LHCN-M2 (cell line): ENCODE results near the gene HLA-DRA. TPM values are rescaled to one million over a fixed set of nuclear protein-coding genes. Genes with fewer than 3 reads are reported as not detected.

ENCODE experiments used
- DNase-seq: peaks from one replicate; pipeline ENCODE4 v3.0.0-alpha.2; 2012; ENCODE audit warnings: low read depth
- polyA plus RNA-seq: library from polyadenylated mRNA; unstranded; fragments of >200 nt; gene quantifications from one replicate; pipeline ENCODE4 v1.2.1, GENCODE V29; 2012; ENCODE audit warnings: missing spikeins
- total RNA-seq: library from RNA; depleted of rRNA; stranded (reverse); fragments of >200 nt; gene quantifications from 2 replicates; pipeline ENCODE4 v1.2.3, GENCODE V29; 2014; rRNA removed

Gene HLA-DRA
- total RNA-seq, result 0.38 and 1.0 TPM in 2 replicates
- polyA plus RNA-seq, result not detected

DNA sequence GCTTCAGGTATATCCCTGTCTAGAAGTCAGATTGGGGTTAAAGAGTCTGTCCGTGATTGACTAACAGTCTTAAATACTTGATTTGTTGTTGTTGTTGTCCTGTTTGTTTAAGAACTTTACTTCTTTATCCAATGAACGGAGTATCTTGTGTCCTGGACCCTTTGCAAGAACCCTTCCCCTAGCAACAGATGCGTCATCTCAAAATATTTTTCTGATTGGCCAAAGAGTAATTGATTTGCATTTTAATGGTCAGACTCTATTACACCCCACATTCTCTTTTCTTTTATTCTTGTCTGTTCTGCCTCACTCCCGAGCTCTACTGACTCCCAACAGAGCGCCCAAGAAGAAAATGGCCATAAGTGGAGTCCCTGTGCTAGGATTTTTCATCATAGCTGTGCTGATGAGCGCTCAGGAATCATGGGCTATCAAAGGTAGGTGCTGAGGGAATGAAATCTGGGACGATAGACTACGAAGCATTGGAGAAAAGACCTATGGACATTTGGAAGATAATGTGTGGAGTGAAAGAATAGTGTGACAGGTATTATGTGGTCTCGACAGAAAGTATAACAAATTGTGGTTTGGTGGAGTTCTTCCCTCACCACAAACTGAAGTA, at the start of gene HLA-DRA:
Gene HLA-DRA (plus strand): TSS at position 286 of the 613 bp plus-strand sequence. CDS start 64 bp downstream, at position 350.
- peak; percentile 51 for DNase-seq

DNA sequence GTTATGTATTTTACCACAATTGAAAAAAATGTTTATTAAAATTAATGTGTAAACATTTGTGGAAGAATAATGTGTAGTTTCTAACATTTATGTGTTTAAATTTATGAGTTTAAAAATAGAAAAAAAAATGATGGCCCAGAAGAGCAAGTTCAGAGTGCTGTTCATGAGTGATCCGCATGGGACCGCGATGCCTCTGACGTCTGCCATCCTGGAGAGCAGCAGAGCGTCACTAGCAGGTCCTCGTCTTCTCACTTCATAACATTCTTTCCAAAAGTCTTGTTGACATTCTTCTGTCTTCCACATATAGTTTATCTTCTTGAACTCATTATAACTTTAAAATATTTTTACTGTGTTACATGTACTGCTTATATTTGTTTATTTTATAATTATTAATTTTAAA, 48.2 kb upstream of the HLA-DRA start:
- DNase-seq, result no peak

- DNase-seq, result no peak
Measured at GRCh38 chr6:32393665-32394420, 45.8 kb upstream of the HLA-DRA start.

- DNase-seq, result no peak
Measured at GRCh38 chr6:32396028-32396427, 43.7 kb upstream of the HLA-DRA start.

DNA sequence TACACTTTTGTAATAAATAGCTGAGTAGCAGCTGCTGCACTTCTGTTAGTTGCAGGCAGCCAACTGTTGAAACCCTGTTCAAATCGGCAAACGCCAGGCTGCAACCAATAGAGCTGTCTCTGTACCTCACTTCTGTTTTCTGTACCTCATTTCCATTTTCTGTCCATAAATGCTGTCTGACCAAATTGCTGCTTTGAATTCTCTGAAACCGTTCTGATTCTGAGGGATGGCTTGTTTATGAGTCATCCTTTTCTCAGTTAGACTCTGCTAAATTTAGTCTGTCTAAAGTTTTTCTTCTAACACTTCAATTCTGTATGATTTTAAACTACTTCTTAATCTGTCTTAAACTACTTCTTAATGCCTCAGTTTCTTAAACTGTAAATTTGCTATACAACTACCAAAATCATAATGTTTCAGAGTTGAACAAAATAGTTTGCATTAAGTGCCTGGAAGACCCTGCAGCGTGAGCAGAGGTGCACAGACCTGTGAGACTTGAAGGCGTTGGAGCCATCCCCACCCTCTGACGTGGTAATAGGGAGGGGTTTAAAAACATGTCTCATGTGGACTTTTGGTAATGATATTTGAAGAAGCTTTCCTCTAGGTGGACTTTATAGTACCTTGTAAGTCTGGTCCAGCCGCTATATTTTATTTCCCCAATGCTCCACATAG, 42.3 kb upstream of the HLA-DRA start:
- no peak for DNase-seq

GRCh38 chr6:32401284-32401963, 38.3 kb upstream of the HLA-DRA start:
- DNase-seq, result no peak

DNA sequence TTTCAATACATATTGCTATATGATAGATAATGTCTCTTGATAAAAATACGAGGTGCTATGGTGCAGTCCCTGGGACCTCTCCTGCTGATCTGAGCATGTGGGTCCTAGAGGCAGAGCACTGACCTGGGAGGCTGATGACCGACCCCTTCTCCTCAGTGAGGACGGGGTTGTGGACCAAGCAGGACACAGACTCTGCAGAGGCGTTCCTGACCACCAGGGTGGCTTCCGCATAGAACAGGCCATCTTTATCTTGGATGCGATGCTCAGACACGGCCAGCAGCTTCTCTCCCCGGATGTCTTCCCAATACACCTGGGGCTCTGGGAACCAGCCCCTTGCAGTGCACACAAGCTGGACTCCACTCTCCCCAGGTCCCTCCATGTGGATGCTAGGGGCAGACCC, 36.9 kb upstream of the HLA-DRA start:
- no peak for DNase-seq

GRCh38 chr6:32405656-32406055, 34.0 kb upstream of the HLA-DRA start:
- DNase-seq, result no peak

- DNase-seq, result no peak
Measured at GRCh38 chr6:32406197-32406596, 33.5 kb upstream of the HLA-DRA start.

GRCh38 chr6:32406857-32407256, 32.8 kb upstream of the HLA-DRA start, which contains the start of gene BTNL2:
Gene BTNL2 (minus strand): TSS chr6:32407181. CDS start chr6:32407123, 58 bp downstream.
- DNase-seq, result no peak

- DNase-seq, result no peak
Measured at GRCh38 chr6:32410906-32411305, 28.8 kb upstream of the HLA-DRA start.

DNA sequence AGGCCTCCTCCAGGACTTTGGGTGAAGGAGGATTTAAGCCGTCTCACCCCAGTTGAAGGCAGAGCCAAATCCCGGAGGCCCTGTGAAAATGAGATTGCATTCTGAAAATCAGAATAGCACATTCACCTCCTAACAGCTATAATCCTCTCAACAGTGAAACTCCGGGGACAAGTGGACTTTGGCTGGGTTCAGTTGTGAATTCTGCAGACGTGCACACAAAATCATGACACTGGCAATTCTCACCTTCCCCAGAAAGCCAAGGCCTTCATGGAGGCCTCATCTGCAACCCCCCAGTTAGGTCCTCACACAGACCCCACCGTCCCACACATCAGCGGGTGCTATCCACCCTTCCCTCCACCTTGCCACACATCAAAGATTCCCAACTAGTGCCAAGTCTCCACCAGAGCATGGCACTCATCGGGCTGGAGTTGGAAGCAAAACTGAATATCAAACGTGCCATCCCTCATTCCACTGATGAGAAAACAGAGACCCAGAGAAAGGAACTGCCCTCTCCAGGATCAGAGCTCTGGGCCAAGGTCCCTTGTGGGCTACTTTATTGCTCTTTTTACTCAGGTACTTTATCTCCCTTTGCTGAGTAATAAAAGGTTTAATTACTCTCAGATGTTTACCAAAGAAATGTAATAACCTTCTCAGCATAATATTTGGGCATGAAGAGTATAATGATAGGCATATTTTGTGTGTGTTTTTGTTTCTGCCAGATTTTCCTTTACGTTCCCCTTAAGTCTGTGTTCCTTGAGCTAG, 27.9 kb upstream of the HLA-DRA start:
- DNase-seq, result no peak

GRCh38 chr6:32413427-32414047, 26.1 kb upstream of the HLA-DRA start:
- peak; percentile 48 for DNase-seq

DNA sequence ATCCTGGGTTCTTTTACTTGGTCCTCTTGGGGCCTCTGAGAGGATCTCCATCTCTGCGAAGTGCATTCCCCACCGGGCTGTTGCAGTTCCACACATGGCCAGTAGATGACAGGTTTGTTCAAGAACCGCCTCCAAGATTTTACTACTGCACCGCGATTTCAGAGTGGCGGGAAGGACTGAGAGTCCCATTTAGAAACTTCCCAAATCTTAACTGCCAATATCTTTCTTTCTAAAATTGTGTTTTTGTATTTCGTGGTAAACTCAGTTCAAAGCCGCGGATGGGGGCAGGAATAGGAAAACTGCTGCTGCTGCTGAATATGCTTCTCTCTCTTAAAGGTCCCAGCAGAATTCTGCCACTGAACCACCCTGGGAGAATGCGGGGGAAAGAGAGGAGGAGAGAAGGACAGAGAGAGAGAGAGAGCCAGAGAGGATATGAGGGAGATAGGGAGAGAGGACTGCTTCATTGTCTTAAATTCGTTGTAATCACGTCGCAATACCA, 24.1 kb upstream of the HLA-DRA start:
- DNase-seq, result peak; percentile 42

DNA sequence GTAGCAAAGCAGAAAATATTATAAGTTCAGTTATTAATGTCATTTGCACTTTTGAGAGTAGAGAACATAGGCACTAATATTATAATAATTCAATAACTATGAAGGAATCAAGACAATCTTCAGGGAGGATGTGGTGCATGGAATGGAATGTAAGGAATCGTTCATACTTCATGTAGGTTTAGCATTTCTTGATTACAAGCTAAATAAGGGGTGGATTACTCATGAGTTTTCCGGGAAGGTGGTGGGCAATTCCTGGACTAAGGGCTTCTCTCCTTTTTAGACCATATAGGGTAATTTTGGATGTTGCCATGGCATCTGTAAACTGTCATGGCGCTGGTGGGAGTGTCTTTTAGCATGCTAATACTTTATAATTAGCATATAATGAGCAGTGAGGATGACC, 23.7 kb upstream of the HLA-DRA start:
- DNase-seq, result no peak

GRCh38 chr6:32424589-32425300, 14.9 kb upstream of the HLA-DRA start:
- DNase-seq, result no peak

DNA sequence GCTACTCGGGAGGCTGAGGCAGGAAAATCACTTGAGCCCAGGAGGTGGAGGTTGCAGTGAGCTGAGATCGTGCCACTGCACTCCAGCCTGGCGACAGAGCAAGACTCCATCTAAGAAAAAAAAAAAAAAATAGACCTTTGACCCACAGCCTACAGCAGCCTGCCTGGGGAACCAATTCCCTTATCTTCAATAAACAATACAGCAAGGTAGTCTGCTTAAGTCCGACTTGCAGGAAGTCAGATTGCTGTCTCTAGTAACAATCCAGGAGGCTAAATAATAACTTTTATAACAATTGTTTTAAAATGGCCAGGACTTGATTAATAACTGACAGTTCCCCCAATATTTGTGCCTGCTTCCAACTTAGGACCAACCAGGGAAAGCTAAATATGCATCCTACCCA, 13.3 kb upstream of the HLA-DRA start:
- no peak for DNase-seq

DNA sequence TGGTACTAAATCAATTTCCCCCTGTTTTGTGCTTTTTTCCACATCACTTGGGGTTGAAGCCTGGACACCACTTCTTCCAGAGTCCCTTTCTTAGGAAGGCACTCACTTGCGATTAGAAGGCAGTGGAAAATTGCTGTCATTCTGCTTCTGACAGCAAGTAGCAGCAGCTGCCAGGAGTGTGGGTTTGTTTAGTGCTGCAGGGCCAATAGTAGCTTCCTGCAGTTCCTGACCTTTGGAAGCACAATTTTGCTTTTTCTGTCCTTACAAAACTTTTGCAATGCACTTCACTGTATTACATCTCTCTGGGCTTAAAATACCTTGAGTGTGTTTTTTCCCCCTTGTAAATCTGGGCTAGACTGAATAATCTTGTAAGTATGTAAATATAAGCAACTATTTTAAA, 12.5 kb upstream of the HLA-DRA start:
- DNase-seq, result no peak

GRCh38 chr6:32427934-32428474, 11.7 kb upstream of the HLA-DRA start:
- DNase-seq, result no peak

DNA sequence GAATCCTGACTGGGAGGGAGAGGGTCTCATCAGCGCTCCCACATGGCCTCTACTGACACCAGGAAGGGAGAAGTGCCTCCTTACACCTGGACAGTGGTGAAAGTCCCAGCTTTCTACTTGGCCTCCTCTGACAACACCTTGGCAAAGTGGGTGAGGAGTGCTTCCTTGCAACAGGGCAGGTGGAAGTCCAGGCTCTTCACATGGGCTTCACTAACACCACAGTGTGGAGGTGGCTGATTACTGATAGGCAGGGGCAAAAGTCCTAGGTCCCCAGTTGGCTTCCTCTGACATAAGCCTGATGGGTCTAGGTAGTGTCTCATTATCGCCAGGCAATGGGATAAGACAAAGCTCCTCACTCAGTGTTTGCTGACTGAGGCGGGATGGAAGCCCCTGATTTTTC, 9.5 kb upstream of the HLA-DRA start:
- DNase-seq, result no peak
